Colonic mucosa (tissue), 4 donors: ENCODE measurements around the gene AURKB. TPM values are rescaled to one million over a fixed set of nuclear protein-coding genes. Genes with fewer than 3 reads are reported as not detected.

Source experiments
- DNase-seq: peaks from one replicate; pipeline ENCODE4 v3.0.0-alpha.2; 2020
- H3K27ac ChIP-seq: fragments of 200-600 bp; one replicate; pipeline ENCODE4 v1.8.0; 2021
- H3K27me3 ChIP-seq: fragments of 200-600 bp; one replicate; pipeline ENCODE4 v1.8.0; 2021
- H3K36me3 ChIP-seq: fragments of 200-600 bp; one replicate; pipeline ENCODE4 v1.8.0; 2021
- H3K4me1 ChIP-seq: fragments of 200-600 bp; one replicate; pipeline ENCODE4 v1.8.0; 2021; ENCODE audit warnings: mild to moderate bottlenecking
- H3K4me3 ChIP-seq: fragments of 200-600 bp; one replicate; pipeline ENCODE4 v1.8.0; 2021
- H3K9ac ChIP-seq, 2 donors: one replicate each; pipeline ENCODE4 v1.7.0; 2013; ENCODE audit warnings: control low read depth in 2 of 2, low read depth in 2 of 2, low read length in 2 of 2
- H3K9me3 ChIP-seq: fragments of 200-600 bp; one replicate; pipeline ENCODE4 v1.8.0; 2021
- CTCF ChIP-seq: fragments of 200-600 bp; IDR thresholded peaks from one replicate; pipeline ENCODE4 v1.8.0; 2022; ENCODE audit warnings: antibody characterized with exemption, mild to moderate bottlenecking
- intact Hi-C: fragments of 100-400 bp; cut with DNase I; formaldehyde crosslinking; loops from one replicate; pipeline ENCODE4 v1.14.1; 2022
- total RNA-seq, 2 donors: library from RNA; stranded (reverse); fragmentation: NEBNext Ultra II Directional in 1 of 2; extraction: Animal tissue kit (Norgen Biotek cat#: 25700) in 1 of 2; gene quantifications; one replicate each; pipeline ENCODE4 v1.2.1, GENCODE V29; 2021
- donor health status: healthy.
- donor health status: DM: no; HTN: no; CAD: no.
- donor health status: DM: no; HTN: no; CAD: no.

Gene AURKB
- 10 to 100 TPM; 18.6 to 86.4 TPM for total RNA-seq

GRCh38 chr17:8209907-8210760, at the start of gene AURKB:
AURKB (minus strand) TSS chr17:8210575; CDS start chr17:8210224, 351 bp downstream.
- DNase-seq: peak; percentile 98
- H3K4me1 ChIP-seq: peaks cover 6% of the 10 kb centered on the region
- peak within 1 kb of the TSS; percentile 65 for H3K4me3 ChIP-seq
- H3K9ac ChIP-seq: peak within 1 kb of the TSS; percentile 51 to 65
- peak within 1 kb of the TSS; percentile 45 for H3K27ac ChIP-seq
- intact Hi-C loops: no loop called here
- no peaks in the 10 kb centered on the region for H3K36me3 ChIP-seq
- H3K27me3 ChIP-seq: no peaks in the 10 kb centered on the region
- no peak for TF ChIP-seq CTCF
- no peaks in the 10 kb centered on the region for H3K9me3 ChIP-seq

GRCh38 chr17:8257801-8258200, 47.4 kb upstream of the AURKB start:
- Histone ChIP-seq H3K27ac (no peak overlapping the region), H3K4me1 (no peaks in the 10 kb centered on the region), H3K4me3 (no peak overlapping the region), H3K9me3 (no peaks in the 10 kb centered on the region), H3K27me3 (no peaks in the 10 kb centered on the region), H3K36me3 (no peaks in the 10 kb centered on the region), H3K9ac (no peak overlapping the region)
- TF ChIP-seq CTCF: no peak
- no peak for DNase-seq
- intact Hi-C loops: loop anchor here (10.0 kb wide), 1 partner anchor 127 kb away; the partner anchor contains the start of gene RPL26

GRCh38 chr17:8256691-8257090, 46.3 kb upstream of the AURKB start:
- intact Hi-C loops: loop anchor here (10.0 kb wide), 1 partner anchor 128 kb away; the partner anchor contains the start of gene RPL26
- no peak for DNase-seq

GRCh38 chr17:8256291-8256690, 45.9 kb upstream of the AURKB start:
- Histone ChIP-seq H3K4me3 (no peak overlapping the region), H3K4me1 (no peaks in the 10 kb centered on the region), H3K27ac (no peak overlapping the region), H3K9ac (no peak overlapping the region), H3K9me3 (no peaks in the 10 kb centered on the region), H3K36me3 (no peaks in the 10 kb centered on the region), H3K27me3 (no peaks in the 10 kb centered on the region)
- DNase-seq: no peak
- intact Hi-C loops: loop anchor here (10.0 kb wide), 1 partner anchor 129 kb away; the partner anchor contains the start of gene RPL26
- no peak for TF ChIP-seq CTCF

More at GRCh38 chr17:8256691-8257090, 46.3 kb upstream of the AURKB start:
- Histone ChIP-seq H3K9ac (no peak overlapping the region), H3K4me3 (no peak overlapping the region), H3K27ac (no peak overlapping the region), H3K9me3 (no peaks in the 10 kb centered on the region), H3K27me3 (no peaks in the 10 kb centered on the region), H3K36me3 (no peaks in the 10 kb centered on the region), H3K4me1 (no peaks in the 10 kb centered on the region)
- TF ChIP-seq CTCF: no peak

- no peaks in the 10 kb centered on the region for H3K9me3 ChIP-seq
- H3K36me3 ChIP-seq: no peaks in the 10 kb centered on the region
- no peak for DNase-seq
- no peak for TF ChIP-seq CTCF
- H3K9ac ChIP-seq: no peak overlapping the region
- H3K27me3 ChIP-seq: no peaks in the 10 kb centered on the region
- no peaks in the 10 kb centered on the region for H3K4me1 ChIP-seq
- no peak overlapping the region for H3K27ac ChIP-seq
- no peak overlapping the region for H3K4me3 ChIP-seq
- intact Hi-C loops: loop anchor here (10.0 kb wide), 1 partner anchor 129 kb away; the partner anchor contains the start of gene RPL26
These were observed 45.1 kb upstream of the AURKB start for GRCh38 chr17:8255499-8255898.
